AML-193 (cell line): Measurements from ENCODE around the gene TCF15.

ENCODE experiments used
- DNase-seq, 2 experiments: peaks; one replicate each; lab custom pipeline; 2025; lab: John Stamatoyannopoulos, UW

Gene TCF15

GRCh38 chr20:611047-611842, 1.1 kb upstream of the TCF15 start:
- no peak for DNase-seq

- DNase-seq: no peak
These were observed 641 bp downstream of the TCF15 start for GRCh38 chr20:609371-609964.

- DNase-seq: no peak
These were observed 1.1 kb downstream of the TCF15 start for GRCh38 chr20:608970-609369.

GRCh38 chr20:607476-607875, 2.6 kb downstream of the TCF15 start:
- no peak for DNase-seq

GRCh38 chr20:605237-605636, 4.9 kb downstream of the TCF15 start:
- DNase-seq: no peak

- no peak for DNase-seq
These were observed 6.9 kb downstream of the TCF15 start for GRCh38 chr20:603116-603640.

- DNase-seq: no peak
These were observed 7.8 kb downstream of the TCF15 start for GRCh38 chr20:602111-602970.

- no peak for DNase-seq
These were observed 9.4 kb downstream of the TCF15 start for GRCh38 chr20:600736-601135.

GRCh38 chr20:600141-600540, 10.0 kb downstream of the TCF15 start:
- no peak for DNase-seq

- no peak for DNase-seq
These were observed 11.8 kb downstream of the TCF15 start for GRCh38 chr20:598133-598850.

GRCh38 chr20:597560-597959, 12.5 kb downstream of the TCF15 start:
- no peak for DNase-seq

- no peak for DNase-seq
These were observed 14.5 kb downstream of the TCF15 start for GRCh38 chr20:595330-596308.

GRCh38 chr20:592506-592905, 17.6 kb downstream of the TCF15 start:
- DNase-seq: no peak

GRCh38 chr20:591941-592340, 18.2 kb downstream of the TCF15 start:
- no peak for DNase-seq

GRCh38 chr20:588932-589672, 21.0 kb downstream of the TCF15 start:
- DNase-seq: no peak

GRCh38 chr20:588476-588875, 21.6 kb downstream of the TCF15 start:
- peak in 1 of 2 experiments; percentile 19 for DNase-seq

- DNase-seq: no peak
These were observed 25.2 kb downstream of the TCF15 start for GRCh38 chr20:584971-585301.

- DNase-seq: no peak
These were observed 25.7 kb downstream of the TCF15 start for GRCh38 chr20:584161-584970.

GRCh38 chr20:582204-582603, 27.9 kb downstream of the TCF15 start:
- DNase-seq: no peak
